H1 (cell line): ENCODE data around the gene LTB4R.

Source experiments
- BCL11A ChIP-seq, 2 experiments: IDR thresholded peaks; one replicate each; pipeline ENCODE4 v1.6.1; 2011; ENCODE audit warnings: low read depth in 2 of 2, low read length in 2 of 2, mild to moderate bottlenecking in 2 of 2
- CTCF ChIP-seq, 3 experiments: IDR thresholded peaks; 1 replicate in 2 of 3; 2 replicates in 1 of 3; pipeline versions ENCODE4 v1.5.1 to v1.6.1; 2011; ENCODE audit warnings: low read length in 3 of 3, mild to moderate bottlenecking in 3 of 3, inconsistent platforms in 2 of 3, low read depth in 1 of 3, moderate library complexity in 1 of 3; ENCODE audit not compliant: insufficient read depth in 1 of 3; ENCODE audit errors: control extremely low read depth in 1 of 3
- POLR2A ChIP-seq, 2 experiments: IDR thresholded peaks; 1 replicate in 1 of 2; 2 replicates in 1 of 2; pipeline ENCODE4 v1.6.1; 2011; ENCODE audit warnings: low read depth in 2 of 2, low read length in 2 of 2, mild to moderate bottlenecking in 2 of 2; ENCODE audit errors: control extremely low read depth in 1 of 2
- RFX5 ChIP-seq: IDR thresholded peaks from 2 replicates; pipeline ENCODE4 v1.6.1; 2011; ENCODE audit warnings: low read depth, low read length, improper control_type of control experiment, borderline replicate concordance
- SP1 ChIP-seq: IDR thresholded peaks from 2 replicates; pipeline ENCODE4 v1.6.1; 2011; ENCODE audit warnings: low read depth, low read length
- TBP ChIP-seq: IDR thresholded peaks from 2 replicates; pipeline ENCODE4 v1.6.1; 2011; ENCODE audit warnings: low read depth, low read length, improper control_type of control experiment

- TF ChIP-seq POLR2A (IDR thresholded peaks at IDR 0.05; ENCODE audit: control extremely low read depth in 1 of 2, low read depth in 2 of 2, low read length in 2 of 2) (no peak), SP1 (peak; percentile 97), CTCF (IDR thresholded peaks at IDR 0.05; ENCODE audit: control extremely low read depth in 1 of 3, insufficient read depth in 1 of 3, low read depth in 1 of 3, low read length in 3 of 3) (no peak), RFX5 (no peak), BCL11A (IDR thresholded peaks at IDR 0.05; ENCODE audit: low read depth in 2 of 2, low read length in 2 of 2) (no peak), TBP (no peak)
These were observed 55.6 kb downstream of the LTB4R start for GRCh38 chr14:24366721-24367513.
